Smooth muscle cell of the brain vasculature (primary cell): Measurements from ENCODE around the gene DHRS2.

ENCODE experiments used
- DNase-seq: peaks from one replicate; pipeline ENCODE4 v3.0.0-alpha.2; 2012; ENCODE audit warnings: low read depth, low spot score

Gene DHRS2

DNA sequence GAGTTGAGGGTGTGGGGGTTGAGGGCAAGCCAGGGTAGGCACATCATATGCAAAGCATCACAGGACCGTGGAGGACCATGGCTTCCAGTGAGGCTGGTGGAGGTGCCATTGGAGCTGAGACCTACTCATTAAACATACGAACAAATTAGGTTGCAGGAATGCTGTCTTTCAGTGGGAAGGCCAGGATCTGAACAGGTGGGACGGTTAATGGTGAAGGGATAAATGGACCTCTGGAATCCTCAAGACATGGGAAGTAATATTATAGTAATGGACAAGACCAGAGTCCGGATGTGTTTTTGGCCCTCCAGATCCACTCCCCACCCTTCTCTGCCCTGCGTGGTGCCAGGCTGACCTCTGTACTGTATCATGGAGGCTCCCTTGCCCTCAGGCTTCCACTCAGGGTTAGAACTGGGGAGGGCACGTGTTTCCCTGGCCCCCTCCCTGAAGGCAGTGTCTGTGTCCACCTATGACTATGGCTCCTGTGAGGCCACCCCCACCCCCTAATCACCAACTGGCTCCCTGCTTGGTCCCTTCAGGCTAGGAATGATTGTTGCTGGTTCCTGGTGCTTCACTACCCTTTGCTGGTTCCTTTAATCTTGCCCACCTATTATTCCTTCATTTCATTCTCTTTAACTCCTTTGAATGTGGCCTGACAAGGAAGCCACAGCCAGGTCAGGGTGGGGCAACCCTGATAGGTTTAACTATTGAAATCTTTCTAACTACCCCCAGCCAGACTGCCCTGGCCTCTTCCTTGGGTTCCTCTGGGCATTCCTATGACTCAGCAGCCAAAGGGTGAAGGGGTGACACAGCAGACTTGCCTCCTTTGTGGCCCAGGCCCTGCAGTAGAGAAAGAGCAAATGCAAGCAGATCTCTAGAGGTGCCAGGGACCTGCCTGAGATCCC is 10.7 kb downstream of the DHRS2 start:
- no peak for DNase-seq

DNA sequence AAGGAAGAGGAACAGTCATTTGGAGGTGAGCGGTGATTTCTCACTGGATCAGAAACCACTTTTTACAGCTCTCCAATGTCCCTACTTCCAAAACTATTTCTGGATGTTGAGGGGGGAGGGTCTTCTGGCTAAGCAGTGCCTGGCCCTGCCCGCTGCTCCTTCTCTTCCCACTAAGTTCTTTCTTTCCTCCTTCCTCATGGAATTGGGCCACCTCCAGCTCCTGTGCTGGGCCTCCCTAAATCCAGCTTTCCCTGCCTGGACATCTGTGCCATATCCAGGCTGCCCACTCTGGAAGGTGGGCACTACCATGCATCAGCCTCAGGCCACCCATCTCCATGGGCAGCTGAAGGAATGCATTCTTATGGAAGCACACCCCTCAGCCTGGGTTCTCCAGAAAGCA is 11.5 kb downstream of the DHRS2 start:
- no peak for DNase-seq

DNA sequence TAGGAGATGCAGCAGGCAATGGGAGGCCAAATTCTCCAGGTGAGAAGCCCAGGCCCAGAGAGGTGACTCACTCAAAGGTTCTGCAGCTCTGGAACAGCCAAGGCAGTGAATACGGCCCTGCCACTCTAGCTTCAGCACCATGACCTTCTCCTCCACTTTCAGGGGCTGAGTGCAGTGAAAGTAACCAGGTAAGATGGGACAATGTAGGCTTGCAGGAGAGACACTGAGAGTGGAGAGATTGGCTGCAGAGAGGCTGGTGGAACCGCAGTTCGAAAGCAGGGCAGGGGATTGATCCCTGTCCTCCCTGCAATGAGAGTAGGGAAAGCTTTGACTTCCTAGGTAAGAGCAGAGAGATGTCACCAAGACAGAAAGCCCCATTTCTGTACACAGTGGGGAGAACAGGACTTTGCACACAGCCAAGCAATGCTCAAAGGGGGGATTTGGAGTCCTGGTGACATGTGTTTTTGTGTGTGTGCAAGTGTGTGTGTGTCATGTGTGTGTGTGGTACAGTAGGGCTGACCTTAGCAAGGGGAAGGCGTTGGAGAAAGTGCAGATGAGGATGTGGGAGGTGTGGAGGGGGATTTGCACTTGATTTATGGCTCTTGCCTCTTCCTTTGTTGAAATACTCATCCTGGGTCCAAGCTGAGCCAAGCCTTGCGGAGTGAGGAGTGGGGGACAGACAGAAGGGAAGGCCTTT is 12.7 kb downstream of the DHRS2 start:
- DNase-seq = no peak

DNA sequence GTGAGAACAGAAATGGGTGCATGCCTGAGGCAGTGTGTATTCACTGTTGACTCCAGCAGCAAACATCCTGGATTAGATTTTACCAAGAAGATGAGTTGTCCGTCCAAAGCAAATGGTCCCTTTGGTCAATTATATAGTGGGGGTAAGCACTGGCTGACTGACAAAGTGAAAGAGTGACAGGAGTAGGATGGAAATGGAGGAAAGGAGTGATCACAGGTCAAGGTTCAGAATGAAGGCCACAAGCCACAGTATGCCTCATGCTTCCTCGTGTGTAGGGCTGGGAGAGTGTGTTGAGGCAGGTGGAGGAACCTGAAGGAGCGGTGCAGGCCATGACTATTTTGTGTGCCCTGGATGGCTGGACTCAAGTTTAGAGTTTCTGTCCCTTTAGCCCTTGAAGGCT is 14.3 kb downstream of the DHRS2 start:
- no peak for DNase-seq

DNA sequence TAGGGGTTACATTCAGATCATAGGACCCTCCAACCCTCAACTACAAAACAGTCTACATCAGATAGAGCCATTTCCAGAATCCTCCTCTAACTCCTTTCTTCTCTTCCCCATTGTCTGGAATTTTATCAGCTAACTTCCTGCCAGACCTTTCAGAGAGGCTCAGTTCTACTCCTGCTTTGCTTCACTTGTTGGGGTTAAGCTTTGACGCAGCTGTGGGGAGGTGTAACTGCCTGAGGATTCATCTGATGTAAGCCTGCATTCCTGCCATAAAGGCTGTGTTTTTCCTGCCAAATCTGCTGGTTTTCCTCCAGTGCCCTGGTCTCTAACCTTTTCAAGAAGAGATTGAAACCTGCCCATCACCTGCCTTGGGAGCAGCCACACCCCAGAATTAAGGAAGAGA is 16.9 kb downstream of the DHRS2 start:
- no peak for DNase-seq

DNA sequence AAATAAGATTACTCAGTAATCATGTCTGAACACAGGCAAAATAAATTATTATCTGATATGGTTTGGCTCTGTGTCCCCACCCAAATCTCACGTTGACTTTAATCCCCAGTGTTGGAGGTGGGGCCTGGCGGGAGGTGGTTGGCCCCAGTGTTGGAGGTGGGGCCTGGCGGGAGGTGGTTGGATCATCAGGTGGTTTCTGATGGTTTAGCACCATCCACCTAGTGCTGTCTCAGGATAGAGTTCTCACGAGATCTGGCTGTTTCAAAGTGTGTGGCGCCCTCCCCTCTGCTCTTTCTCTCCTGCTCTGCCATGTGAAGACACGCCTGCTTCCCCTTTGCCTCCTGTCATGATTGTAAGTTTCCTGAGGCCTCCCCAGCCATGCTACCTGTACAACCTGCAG is 18.1 kb downstream of the DHRS2 start:
- no peak for DNase-seq

DNA sequence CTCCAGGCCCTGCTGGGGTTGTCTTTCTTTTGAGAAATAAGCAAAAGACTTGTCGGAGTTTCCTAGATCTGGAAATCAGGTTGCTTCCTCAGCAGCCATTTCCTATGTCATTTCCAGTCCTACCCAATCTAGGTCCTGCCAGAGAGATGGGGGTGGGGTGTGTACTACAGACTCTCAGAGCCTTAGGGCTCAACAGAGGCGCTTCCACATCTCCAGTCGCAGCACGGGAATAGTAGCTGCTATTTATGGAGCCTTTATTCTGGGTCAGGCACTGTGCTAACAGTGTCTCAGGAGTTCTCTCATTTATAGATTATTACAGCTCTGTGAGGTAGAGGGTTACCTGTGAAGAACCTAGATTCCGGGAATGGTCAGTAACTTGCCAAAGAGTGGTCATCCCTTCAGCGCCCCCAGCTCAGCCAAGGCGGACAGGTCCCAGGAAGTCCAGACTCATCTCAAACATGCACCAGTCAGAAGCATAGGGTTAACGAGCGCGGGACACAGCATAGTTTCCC is 21.9 kb downstream of the DHRS2 start:
- no peak for DNase-seq

DNA sequence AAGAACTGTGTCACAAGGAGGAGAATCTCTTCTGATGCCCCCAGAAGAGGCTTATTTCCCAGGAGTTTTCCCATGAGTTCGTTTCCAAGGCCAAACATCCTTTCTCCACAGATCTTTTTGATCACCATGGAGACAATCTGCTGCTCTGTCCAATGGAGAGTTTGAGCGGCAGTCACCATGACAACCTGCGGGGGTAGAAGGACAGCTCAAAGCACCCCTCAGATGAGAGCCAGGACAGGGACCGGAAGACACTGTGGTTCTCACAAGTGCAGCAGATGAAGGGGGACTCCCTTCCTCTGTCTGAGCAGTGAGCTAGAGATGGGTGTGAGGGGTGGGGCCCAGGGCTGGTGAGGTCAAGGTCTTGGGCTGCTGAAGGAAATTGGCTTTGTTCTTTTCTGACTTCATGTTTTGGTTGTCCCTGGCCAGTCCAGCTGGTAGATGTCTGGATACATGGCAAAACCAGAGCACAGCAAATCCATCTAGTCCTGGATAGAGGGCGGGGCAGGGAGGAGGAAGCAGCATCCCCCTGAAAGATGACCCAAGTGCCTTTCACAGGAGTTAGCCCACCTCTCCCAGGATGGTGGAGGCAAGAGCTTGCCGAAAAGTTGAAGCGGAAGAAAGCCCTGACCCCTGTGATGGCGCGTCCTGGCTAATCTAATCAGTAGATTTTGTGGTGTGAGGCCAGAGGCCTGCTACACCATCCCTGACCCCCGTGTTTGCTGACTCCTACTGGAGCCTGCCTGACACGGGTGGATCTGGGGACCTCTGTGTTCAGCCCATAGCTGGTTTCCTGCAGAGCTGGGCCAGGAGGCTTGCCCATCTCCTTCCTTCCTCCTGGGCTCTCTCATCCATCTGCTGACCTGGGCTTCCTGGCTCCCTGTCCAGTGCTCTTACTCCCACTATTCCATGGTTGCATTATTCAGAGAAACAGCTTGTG is 24.4 kb downstream of the DHRS2 start:
- no peak for DNase-seq

DNA sequence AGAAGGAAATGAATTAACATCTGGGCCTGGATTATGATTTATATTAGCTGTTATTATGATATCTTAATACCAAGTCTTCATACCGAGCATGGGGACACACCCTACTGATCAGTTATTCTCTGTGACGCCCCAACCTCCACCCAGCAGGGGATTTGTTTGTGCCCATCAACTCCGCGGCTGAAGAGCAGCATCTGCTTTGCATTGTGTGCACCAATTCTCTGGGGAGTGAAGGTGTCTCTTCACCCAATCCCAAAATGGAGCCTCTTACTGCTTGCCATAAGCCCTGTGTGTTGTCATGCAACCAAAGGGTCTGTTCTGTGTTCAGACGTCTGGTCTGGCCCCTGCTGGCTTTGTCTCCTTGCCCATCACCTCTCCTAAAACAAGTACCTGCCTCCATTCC is 25.4 kb downstream of the DHRS2 start:
- DNase-seq = no peak

DNA sequence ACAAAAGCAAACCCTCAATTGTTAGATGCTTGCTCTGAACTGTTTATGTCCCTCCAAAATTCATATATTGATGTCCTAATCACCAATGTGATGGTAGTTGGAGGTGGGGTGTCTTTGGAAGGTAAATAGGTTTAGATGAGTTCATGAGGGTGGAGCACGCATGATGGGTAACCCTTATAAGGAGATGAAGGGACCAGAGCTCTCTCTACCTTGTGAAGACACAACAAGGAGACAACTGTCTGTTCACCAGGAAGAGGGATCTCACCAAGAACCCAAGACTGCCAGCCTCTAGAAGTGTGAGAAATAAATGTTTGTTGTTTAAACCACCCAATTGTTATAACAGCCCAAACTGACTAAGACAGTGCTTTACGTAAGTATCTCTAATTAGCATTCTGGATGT is 27.0 kb downstream of the DHRS2 start:
- DNase-seq = no peak

DNA sequence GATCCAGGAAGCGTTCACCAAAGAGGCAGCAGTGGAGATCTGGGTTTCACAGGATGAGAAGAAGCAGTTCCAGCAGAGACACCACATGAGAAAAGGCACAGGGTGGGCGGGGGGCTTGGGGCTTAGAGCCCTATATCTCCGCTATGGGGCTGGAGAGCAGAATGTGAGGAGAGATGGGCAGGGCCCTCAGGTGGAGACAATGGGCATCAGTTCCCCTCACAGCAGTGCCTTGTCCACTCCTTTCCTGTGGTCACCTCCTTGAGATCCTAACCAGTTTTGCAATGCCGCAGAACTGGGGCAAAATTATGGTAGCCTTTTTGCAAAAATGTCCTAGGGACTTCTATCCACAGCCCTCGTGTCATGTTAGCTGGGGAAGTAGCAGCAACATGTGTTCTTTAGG is 27.5 kb downstream of the DHRS2 start:
- no peak for DNase-seq

DNA sequence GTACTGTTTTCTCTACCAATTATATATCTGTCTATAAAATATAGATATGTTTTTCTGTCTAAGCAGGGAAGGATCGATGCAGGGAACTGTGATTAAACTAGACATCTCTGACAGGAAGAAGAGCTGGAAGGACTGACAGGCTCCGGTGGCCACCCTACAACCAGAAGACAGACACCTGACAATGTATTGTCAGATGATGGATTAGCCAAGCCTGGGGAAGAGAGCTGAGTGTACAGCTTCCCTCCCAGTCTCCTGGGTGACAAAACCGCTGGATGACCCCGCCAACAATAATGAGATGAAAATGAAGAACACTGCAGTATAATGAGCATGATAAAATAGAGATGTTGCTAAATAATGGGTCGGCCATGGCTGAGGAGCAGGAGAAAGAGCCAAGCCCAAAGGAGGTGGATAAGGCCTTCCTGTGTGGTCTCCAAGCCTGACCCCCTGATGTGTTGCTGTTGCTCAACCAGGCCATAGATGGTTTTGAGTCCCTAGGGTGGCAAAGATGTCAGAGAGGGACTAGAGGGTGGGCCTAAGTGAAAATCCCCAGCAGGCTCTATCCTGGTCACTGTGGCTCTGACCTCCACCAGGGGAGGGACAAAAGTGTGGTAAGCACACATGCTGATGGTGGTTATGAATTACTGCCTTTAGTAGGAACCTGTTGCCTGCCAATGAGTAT is 28.2 kb downstream of the DHRS2 start:
- no peak for DNase-seq

DNA sequence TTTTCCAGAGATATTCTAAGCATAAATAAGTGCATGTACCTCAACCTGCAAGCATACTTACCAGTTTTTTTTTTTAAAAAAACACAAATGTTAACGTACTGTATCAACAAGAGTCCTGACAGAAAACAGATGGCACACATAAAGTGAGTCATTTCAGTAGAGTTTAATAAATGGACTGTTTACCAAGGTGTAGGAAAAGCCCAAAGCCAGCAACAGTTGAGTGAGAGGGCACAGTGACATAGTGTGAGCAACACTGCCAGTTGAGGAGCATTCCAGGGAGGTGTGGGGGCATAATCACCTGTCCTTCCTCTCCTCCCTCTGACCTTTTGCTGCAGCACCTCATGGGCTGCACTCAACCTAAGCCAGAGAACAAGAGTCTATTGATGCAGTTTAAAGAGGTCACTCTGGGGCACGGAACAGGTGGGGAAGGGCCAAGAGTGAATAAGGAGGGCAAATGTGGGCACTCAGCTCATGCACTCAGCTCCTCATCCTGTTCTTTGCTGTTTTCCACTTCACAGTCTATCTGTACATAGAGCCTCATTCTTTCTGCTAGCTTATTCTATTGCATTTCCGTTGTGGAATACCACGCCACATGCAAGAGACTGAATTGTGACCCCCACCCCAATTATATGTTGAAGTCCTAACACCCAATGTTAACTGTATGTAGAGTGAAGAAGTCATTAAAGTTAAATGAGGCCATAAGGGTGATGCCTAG is 29.3 kb downstream of the DHRS2 start:
- DNase-seq = no peak

DNA sequence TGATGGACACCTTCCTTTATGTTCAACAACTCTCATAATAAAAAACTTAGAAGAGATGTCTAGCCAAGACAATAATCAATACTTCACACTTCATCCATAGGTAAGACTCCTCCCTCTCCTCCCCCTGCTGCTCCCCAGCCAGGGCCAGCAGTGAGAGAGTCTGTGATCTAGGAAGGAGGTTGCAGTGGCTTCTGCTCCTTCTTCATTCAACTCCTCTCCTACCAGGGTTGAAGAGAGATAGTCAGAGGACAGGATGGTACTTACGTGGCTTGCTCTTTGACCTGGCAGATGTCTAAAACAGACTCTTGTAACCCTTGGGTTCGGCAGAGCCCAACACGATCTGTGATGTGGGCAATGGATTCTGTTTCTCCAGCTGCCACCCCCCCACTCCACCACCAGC is 31.0 kb downstream of the DHRS2 start:
- DNase-seq = no peak

DNA sequence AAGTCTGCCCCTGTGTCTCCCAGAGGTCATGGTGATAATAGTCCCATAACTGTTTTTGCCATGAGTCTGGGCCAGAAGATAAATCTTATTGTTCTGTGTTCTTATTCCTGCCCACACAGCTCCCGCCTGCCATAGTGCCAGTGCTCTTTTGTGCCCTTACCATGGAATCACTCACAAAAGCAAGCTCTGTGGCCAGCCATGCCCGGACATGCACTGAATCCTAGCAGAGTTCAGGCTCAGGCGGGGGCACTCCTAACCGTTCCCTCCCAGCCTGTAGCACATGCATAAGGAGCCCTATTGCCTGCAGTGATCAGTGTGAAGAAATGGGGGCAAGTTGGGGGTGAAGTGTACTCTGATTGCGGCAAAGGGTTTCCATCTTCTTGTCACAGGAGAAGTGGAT is 33.3 kb downstream of the DHRS2 start:
- no peak for DNase-seq

DNA sequence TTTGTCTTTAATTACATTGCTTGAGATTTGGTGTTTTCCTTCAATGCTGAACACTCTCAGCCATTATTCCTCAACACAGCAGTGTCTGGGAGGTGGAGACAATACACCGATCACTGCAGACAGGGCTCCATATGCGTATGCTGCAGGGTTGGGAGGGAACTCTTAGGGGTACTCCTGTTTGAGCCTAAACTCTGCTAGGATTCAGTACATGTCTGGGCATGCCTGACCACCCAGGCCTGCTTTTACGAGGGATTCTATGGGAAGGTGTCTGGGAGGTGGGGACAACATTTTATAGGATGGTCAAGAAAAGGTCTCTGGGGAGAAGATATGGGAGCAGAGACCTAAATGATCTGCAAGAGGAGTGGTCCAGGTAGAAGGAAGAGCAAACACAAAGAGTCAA is 34.3 kb downstream of the DHRS2 start:
- DNase-seq = no peak

DNA sequence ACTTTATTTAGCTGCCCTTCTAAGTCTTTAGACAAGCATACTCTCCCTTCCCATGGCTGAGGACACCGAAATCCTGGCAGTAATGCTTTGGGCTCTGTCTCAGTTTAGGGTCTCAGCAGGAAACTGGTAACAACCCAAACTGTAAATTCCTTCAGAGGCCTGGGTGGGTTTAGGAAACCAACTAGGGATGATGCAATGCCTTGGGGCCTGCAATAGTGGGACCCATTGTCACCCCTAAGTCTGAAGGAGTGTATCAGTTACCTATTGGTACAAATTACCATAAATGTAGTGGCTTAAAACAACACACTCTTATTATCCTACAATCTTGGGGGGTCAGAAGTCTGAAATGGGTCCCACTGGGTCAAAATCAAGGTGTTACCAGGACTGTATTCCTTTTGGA is 36.0 kb downstream of the DHRS2 start:
- no peak for DNase-seq

DNA sequence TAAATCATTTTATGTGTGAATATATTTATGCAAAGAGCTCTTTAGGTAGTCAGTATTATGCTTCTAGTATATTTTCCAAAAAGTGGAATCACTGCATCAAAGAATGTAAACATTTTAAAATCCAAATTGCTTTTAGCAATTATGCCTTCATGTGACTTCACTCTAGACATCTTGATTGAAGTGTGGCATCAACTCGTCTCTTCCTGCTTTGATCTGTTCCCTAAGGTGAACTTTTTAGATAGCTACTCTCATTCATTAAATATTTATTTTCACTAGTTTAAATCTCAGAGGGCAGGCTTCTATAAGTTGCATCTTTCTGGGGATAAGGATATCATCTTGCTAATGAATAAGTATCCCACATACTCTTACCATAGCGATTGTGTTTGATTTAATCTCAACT is 39.2 kb downstream of the DHRS2 start:
- DNase-seq = no peak

DNA sequence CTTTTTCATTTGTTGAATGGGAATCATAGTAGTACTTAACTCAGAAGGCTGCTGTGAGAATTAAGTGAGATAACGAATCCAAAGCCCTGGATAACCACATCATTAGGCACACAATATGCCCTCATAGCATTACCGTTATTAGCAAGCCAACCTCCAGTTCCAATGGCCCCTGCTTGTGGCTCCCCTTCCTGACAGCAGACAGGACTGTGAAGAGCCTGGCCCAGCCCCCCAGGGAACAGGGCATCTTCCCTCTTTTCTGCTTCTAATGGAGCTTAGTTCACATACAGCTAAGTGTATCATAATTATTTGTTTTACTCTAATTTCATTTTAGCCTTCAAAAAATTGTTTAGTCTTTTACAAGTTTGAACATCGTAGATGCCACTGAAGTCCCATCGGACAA is 39.7 kb downstream of the DHRS2 start:
- no peak for DNase-seq

DNA sequence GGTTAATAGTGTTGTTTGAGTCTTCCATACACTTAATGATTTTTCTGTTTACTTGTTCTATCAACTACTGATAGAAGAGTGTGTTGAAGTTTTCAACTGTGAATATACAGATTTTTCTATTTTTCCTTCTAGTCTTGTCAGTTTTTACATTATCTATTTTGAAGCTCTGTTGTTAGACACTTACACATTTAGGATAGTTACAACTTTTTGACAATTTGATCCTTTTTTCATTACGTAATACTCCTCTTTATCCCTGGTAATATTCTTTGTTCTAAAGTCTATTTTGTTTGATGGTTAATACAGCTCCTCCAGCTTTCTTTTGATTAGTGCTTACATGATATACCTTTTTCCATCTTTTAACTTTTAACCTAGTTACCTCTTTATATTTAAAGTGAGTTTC is 45.2 kb downstream of the DHRS2 start:
- no peak for DNase-seq
